ENCODE data around the gene TNIK. TPM values are rescaled to one million over a fixed set of nuclear protein-coding genes. Genes with fewer than 3 reads are reported as not detected.

The TNIK gene
- total and polyA plus RNA-seq, 10 of the 15 experiments (the other 5 are each of a cell fraction or from before 2014, with no cell fraction given): 13.9 to 74.3 (median 48.2) TPM

- no peak for TF ChIP-seq SP1 (IDR thresholded peaks at IDR 0.05; ENCODE audit: low read depth, low read length)
- no peak for TF ChIP-seq CREB1 (IDR thresholded peaks at IDR 0.05; ENCODE audit: low read depth)
- TF ChIP-seq FOS (IDR thresholded peaks at IDR 0.05; ENCODE audit: borderline replicate concordance, extremely low read depth, insufficient read length): no peak
- TF ChIP-seq NBN (IDR thresholded peaks at IDR 0.05): no peak
- TF ChIP-seq BCL11A (IDR thresholded peaks at IDR 0.05; ENCODE audit: low read depth, low read length): peak; percentile 84
- peak in 1 of 2 experiments; percentile 56; a peak in 3 of 4 replicates for TF ChIP-seq IKZF2 (IDR thresholded peaks at IDR 0.05)
- no peak for TF ChIP-seq SMAD5 (IDR thresholded peaks at IDR 0.05; ENCODE audit: low read depth)
- TF ChIP-seq SKIL (IDR thresholded peaks at IDR 0.05; ENCODE audit: low read depth, poor library complexity, severe bottlenecking): peak; percentile 82
- TF ChIP-seq HDAC2 (IDR thresholded peaks at IDR 0.05): no peak
- TF ChIP-seq ZNF687 (IDR thresholded peaks at IDR 0.05): no peak
- TF ChIP-seq ETV6 (conservative IDR thresholded peaks at IDR 0.05 in 1 of 2, IDR thresholded peaks at IDR 0.05 in 1 of 2; ENCODE audit: borderline replicate concordance in 1 of 2, low read depth in 1 of 2): peak in 1 of 2 experiments; percentile 48; a peak in 1 of 4 replicates
- peak; percentile 99 for TF ChIP-seq JUNB (IDR thresholded peaks at IDR 0.05)
- no peak for TF ChIP-seq EGR1 (IDR thresholded peaks at IDR 0.05; ENCODE audit: borderline replicate concordance in 1 of 2, low read depth in 2 of 2, low read length in 2 of 2)
- 0 out of 2 replicates have a peak, but pooled peaks have one; percentile 35 for TF ChIP-seq MYB (IDR thresholded peaks at IDR 0.05; ENCODE audit: borderline replicate concordance, low read depth, low read length)
- no peak for TF ChIP-seq ZSCAN29 (IDR thresholded peaks at IDR 0.05)
- no peak for TF ChIP-seq USF2 (IDR thresholded peaks at IDR 0.05; ENCODE audit: borderline replicate concordance, low read depth, low read length)
- peak; percentile 80 to 90 for TF ChIP-seq EP300 (IDR thresholded peaks at IDR 0.05; ENCODE audit: borderline replicate concordance in 1 of 2, control insufficient read depth in 1 of 2, low read depth in 2 of 2, low read length in 2 of 2)
- no peak for TF ChIP-seq BRCA1 (IDR thresholded peaks at IDR 0.05; ENCODE audit: low read depth, low read length)
- no peak for TF ChIP-seq EED (IDR thresholded peaks at IDR 0.05; ENCODE audit: low read depth)
- no peak for TF ChIP-seq EZH2 (IDR thresholded peaks at IDR 0.05; ENCODE audit: borderline replicate concordance, control insufficient read depth, low read depth, low read length)
- TF ChIP-seq TCF12 (IDR thresholded peaks at IDR 0.05; ENCODE audit: low read depth, low read length): 0 out of 2 replicates have a peak, but pooled peaks have one; percentile 34
- TF ChIP-seq TBL1XR1 (IDR thresholded peaks at IDR 0.05; ENCODE audit: low read depth, low read length): peak; percentile 72; the same call in 1 of the 2 replicates
- TF ChIP-seq NR2F1 (conservative IDR thresholded peaks at IDR 0.05): peak; percentile 61; the same call in 1 of the 2 replicates
Measured at GRCh38 chr3:171248426-171249111, 211.6 kb downstream of the TNIK start (continued).

Data from GM12878 (cell line).